Neutrophil (primary cell): ENCODE measurements around the gene SYNPR.

Experiments used
- H3K27ac ChIP-seq: fragments of 200-600 bp; sonication (generic); 2 replicates; pipeline ENCODE4 v1.5.1; 2016; ENCODE audit warnings: mild to moderate bottlenecking, moderate library complexity
- H3K27me3 ChIP-seq: fragments of 200-600 bp; sonication (generic); 2 replicates; pipeline ENCODE4 v1.6.0; 2016; ENCODE audit warnings: mild to moderate bottlenecking
- H3K36me3 ChIP-seq: fragments of 200-600 bp; sonication (generic); 2 replicates; pipeline ENCODE4 v1.5.1; 2017
- H3K4me1 ChIP-seq, 2 experiments: fragments of 200-600 bp in 1 of 2; sonication (generic) in 1 of 2; 1 replicate in 1 of 2; 2 replicates in 1 of 2; pipeline versions ENCODE4 v1.5.1 to v1.6.1; 2013 to 2016; ENCODE audit warnings: low read depth in 1 of 2, low read length in 1 of 2, mild to moderate bottlenecking in 1 of 2, moderate library complexity in 1 of 2; ENCODE audit not compliant: control insufficient read depth in 1 of 2, insufficient read depth in 1 of 2
- H3K4me3 ChIP-seq, 2 experiments: fragments of 200-600 bp in 1 of 2; sonication (generic) in 1 of 2; 1 replicate in 1 of 2; 2 replicates in 1 of 2; pipeline ENCODE4 v1.5.1; 2013 to 2016; ENCODE audit warnings: low read depth in 1 of 2, low read length in 1 of 2, mild to moderate bottlenecking in 1 of 2, moderate library complexity in 1 of 2
- H3K9me3 ChIP-seq: fragments of 200-600 bp; sonication (generic); 2 replicates; pipeline ENCODE4 v1.5.1; 2016
- TF ChIP-seq, protein P1 (sequence below): fragments of 200-600 bp; sonication (generic); IDR thresholded peaks from 2 replicates; pipeline ENCODE4 v1.5.1; 2016; ENCODE audit warnings: antibody characterized with exemption

SYNPR gene

GRCh38 chr3:63331520-63331919 is 53.4 kb downstream of the SYNPR start:
- Histone ChIP-seq H3K9me3 (no peaks in the 10 kb centered on the region), H3K4me3 (no peak overlapping the region), H3K4me1 (no peaks in the 10 kb centered on the region), H3K36me3 (no peaks in the 10 kb centered on the region), H3K27me3 (peaks cover 7% of the 10 kb centered on the region), H3K27ac (no peak overlapping the region)
- TF ChIP-seq, protein P1, sequence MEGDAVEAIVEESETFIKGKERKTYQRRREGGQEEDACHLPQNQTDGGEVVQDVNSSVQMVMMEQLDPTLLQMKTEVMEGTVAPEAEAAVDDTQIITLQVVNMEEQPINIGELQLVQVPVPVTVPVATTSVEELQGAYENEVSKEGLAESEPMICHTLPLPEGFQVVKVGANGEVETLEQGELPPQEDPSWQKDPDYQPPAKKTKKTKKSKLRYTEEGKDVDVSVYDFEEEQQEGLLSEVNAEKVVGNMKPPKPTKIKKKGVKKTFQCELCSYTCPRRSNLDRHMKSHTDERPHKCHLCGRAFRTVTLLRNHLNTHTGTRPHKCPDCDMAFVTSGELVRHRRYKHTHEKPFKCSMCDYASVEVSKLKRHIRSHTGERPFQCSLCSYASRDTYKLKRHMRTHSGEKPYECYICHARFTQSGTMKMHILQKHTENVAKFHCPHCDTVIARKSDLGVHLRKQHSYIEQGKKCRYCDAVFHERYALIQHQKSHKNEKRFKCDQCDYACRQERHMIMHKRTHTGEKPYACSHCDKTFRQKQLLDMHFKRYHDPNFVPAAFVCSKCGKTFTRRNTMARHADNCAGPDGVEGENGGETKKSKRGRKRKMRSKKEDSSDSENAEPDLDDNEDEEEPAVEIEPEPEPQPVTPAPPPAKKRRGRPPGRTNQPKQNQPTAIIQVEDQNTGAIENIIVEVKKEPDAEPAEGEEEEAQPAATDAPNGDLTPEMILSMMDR: no peak

DNA sequence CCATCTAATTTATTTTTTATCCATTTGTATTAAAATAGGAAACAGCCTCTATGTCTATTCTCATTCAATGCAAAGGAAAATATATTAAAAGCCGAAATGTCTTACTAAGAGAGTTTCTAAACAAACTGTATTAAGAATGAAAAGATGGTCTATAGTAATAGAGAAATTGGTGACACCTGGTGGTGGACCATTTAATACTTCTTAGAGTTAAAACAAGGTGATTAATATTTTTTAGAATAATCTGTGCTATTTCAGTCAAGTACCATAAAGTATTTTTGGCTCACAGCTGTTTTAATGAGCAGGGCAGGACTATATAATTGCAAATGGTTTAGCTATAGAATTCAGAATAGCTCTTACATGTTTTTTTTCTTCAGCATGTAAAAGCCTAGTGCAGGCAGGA is 55.7 kb downstream of the SYNPR start:
- Histone ChIP-seq H3K27me3 (peaks cover 7% of the 10 kb centered on the region), H3K4me1 (no peaks in the 10 kb centered on the region), H3K27ac (no peak overlapping the region), H3K4me3 (no peak overlapping the region), H3K9me3 (no peaks in the 10 kb centered on the region), H3K36me3 (no peaks in the 10 kb centered on the region)
- TF ChIP-seq, protein P1: no peak

- Histone ChIP-seq H3K4me1 (no peaks in the 10 kb centered on the region), H3K27me3 (no peaks in the 10 kb centered on the region), H3K27ac (no peak overlapping the region), H3K36me3 (no peaks in the 10 kb centered on the region), H3K4me3 (no peak overlapping the region), H3K9me3 (no peaks in the 10 kb centered on the region)
- TF ChIP-seq, protein P1: no peak
Observed at GRCh38 chr3:63338351-63338750, 60.2 kb downstream of the SYNPR start.

DNA sequence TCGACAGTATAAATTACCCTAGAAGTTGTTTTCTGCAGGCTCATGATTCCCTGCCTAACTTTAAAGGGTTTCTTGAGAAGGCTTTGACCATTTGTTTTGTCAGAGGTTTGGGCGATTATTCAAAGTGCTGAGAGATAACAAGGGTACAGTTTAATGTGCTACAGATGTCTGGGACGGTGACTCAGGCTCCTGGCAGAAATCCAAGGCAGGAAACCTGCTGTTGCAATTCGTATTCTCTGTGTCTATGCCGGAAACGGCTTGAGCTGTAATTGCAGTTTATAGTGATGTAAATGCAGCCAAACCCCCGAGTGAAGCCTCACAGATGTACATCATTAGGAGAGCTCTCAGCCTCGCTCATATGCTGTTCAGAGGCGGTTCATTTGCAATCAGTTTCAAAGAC is 65.6 kb downstream of the SYNPR start:
- H3K4me1 ChIP-seq: peaks cover 0 to 7% of the 10 kb centered on the region in 2 experiments
- no peak overlapping the region for H3K27ac ChIP-seq

GRCh38 chr3:63344661-63345060 is 66.6 kb downstream of the SYNPR start:
- H3K27me3 ChIP-seq: no peaks in the 10 kb centered on the region
- TF ChIP-seq, protein P1: no peak
- H3K9me3 ChIP-seq: no peaks in the 10 kb centered on the region
- no peak overlapping the region for H3K27ac ChIP-seq
- H3K36me3 ChIP-seq: no peaks in the 10 kb centered on the region
- peaks cover 0 to 7% of the 10 kb centered on the region in 2 experiments for H3K4me1 ChIP-seq
- no peak overlapping the region for H3K4me3 ChIP-seq

More for the DNA sequence above, 65.6 kb downstream of the SYNPR start:
- H3K36me3 ChIP-seq: no peaks in the 10 kb centered on the region
- no peaks in the 10 kb centered on the region for H3K27me3 ChIP-seq
- H3K4me3 ChIP-seq: no peak overlapping the region
- H3K9me3 ChIP-seq: no peaks in the 10 kb centered on the region
- TF ChIP-seq, protein P1: no peak
